MM.1S (cell line): Measurements from ENCODE around the gene GAREM1.

Experiments
- CTCF ChIP-seq: fragments of 300-600 bp; sonication (generic); IDR thresholded peaks from 2 replicates; pipeline ENCODE4 v1.5.1; 2016; ENCODE audit warnings: antibody characterized with exemption, low read length, mixed read lengths
- EZH2phosphoT487 ChIP-seq: fragments of 300-600 bp; sonication (generic); IDR thresholded peaks from 2 replicates; pipeline ENCODE4 v1.6.1; 2018; ENCODE audit warnings: antibody characterized with exemption, low read length

- TF ChIP-seq EZH2phosphoT487 (no peak), CTCF (no peak)
These were observed 2.4 kb downstream of the GAREM1 start for GRCh38 chr18:32468147-32468845.
